ENCODE results near the gene CADM2.

DNA sequence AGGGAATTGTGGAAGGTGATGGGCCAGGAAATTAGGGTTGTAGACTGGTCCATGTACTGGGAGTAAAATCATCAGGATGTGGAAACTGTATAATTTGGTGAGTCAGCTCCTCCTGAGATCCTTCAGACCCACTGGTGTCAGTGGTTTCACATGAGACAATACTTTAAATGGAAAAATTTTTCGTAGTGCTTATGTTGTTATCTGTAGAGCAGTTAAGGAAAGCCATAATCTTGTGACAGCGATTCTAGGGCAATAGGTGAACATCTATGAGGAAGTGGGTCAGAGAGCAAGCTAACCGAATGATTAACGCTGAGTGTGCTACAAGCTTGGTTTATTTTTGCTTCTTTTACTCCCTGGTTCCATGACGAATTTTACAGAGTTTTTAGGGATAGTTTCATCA lies 200.6 kb downstream of the CADM2 start:
- TF ChIP-seq CTCF (IDR thresholded peaks at IDR 0.05) (no peak), EP300 (IDR thresholded peaks at IDR 0.05) (no peak), POLR2AphosphoS5 (IDR thresholded peaks at IDR 0.05) (no peak), POLR2A (IDR thresholded peaks at IDR 0.05) (no peak)

All from upper lobe of left lung (tissue), 4 donors.